ENCODE measurements around the gene CYP2U1.

Gene CYP2U1

GRCh38 chr4:107970063-107970798 is 38.9 kb downstream of the CYP2U1 start:
- in situ Hi-C loops (cut with HindIII; ENCODE audit: low pct_ligation_motif_present, low sequenced_read_pairs): no loop called here
- Histone ChIP-seq H3K4me3 (ENCODE audit: low read depth, low read length) (no peak overlapping the region), H3K27ac (no peak overlapping the region), H3K27me3 (replicated peaks) (no peaks in the 10 kb centered on the region), H3K36me3 (replicated peaks) (no peaks in the 10 kb centered on the region)
- no peak for TF ChIP-seq CTCF (IDR thresholded peaks at IDR 0.05; ENCODE audit: low read depth, low read length, missing control alignments)
- no peak for DNase-seq

- in situ Hi-C loops (cut with HindIII; ENCODE audit: low pct_ligation_motif_present, low sequenced_read_pairs): no loop called here
- Histone ChIP-seq H3K4me3 (ENCODE audit: low read depth, low read length) (no peak overlapping the region), H3K27ac (no peak overlapping the region), H3K27me3 (replicated peaks) (no peaks in the 10 kb centered on the region), H3K36me3 (replicated peaks) (no peaks in the 10 kb centered on the region)
- no peak for TF ChIP-seq CTCF (IDR thresholded peaks at IDR 0.05; ENCODE audit: low read depth, low read length, missing control alignments)
- no peak for DNase-seq
Observed at GRCh38 chr4:107972605-107973004, 41.3 kb downstream of the CYP2U1 start.

GRCh38 chr4:107974523-107974922 is 43.2 kb downstream of the CYP2U1 start:
- DNase-seq: no peak
- TF ChIP-seq CTCF (IDR thresholded peaks at IDR 0.05; ENCODE audit: low read depth, low read length, missing control alignments): no peak
- in situ Hi-C loops (cut with HindIII; ENCODE audit: low pct_ligation_motif_present, low sequenced_read_pairs): no loop called here
- Histone ChIP-seq H3K27ac (no peak overlapping the region), H3K36me3 (replicated peaks) (no peaks in the 10 kb centered on the region), H3K27me3 (replicated peaks) (no peaks in the 10 kb centered on the region), H3K4me3 (ENCODE audit: low read depth, low read length) (no peak overlapping the region)

- DNase-seq: no peak
- H3K27me3 ChIP-seq (replicated peaks): no peaks in the 10 kb centered on the region
- no peak for TF ChIP-seq CTCF (IDR thresholded peaks at IDR 0.05; ENCODE audit: low read depth, low read length, missing control alignments)
- in situ Hi-C loops (cut with HindIII; ENCODE audit: low pct_ligation_motif_present, low sequenced_read_pairs): no loop called here
- H3K4me3 ChIP-seq (ENCODE audit: low read depth, low read length): no peak overlapping the region
- no peak overlapping the region for H3K27ac ChIP-seq
- no peaks in the 10 kb centered on the region for H3K36me3 ChIP-seq (replicated peaks)
Observed at GRCh38 chr4:107977482-107977881, 46.1 kb downstream of the CYP2U1 start.

- H3K36me3 ChIP-seq (replicated peaks): no peaks in the 10 kb centered on the region
- no peak overlapping the region for H3K4me3 ChIP-seq (ENCODE audit: low read depth, low read length)
- no peaks in the 10 kb centered on the region for H3K27me3 ChIP-seq (replicated peaks)
- no peak for DNase-seq
- no peak overlapping the region for H3K27ac ChIP-seq
- in situ Hi-C loops (cut with HindIII; ENCODE audit: low pct_ligation_motif_present, low sequenced_read_pairs): no loop called here
- TF ChIP-seq CTCF (IDR thresholded peaks at IDR 0.05; ENCODE audit: low read depth, low read length, missing control alignments): no peak
Observed at GRCh38 chr4:107977966-107978705, 46.8 kb downstream of the CYP2U1 start.

Data from brain microvascular endothelial cell (primary cell).